MCF 10A (cell line): Measurements from ENCODE around the gene DPP6. TPM values are rescaled to one million over a fixed set of nuclear protein-coding genes. Genes with fewer than 3 reads are reported as not detected.

Source experiments
- BruUV-seq: library from RNA; stranded (reverse); fragments of 400-500 nt; replicated peaks from 2 replicates; lab custom pipeline; 2021; lab: Mats Ljungman, UMichigan
- CTCF ChIA-PET: fragments of 300-600 bp; sonication (Branson Sonifier 250); formaldehyde crosslinking; extraction: SDS; loops from one replicate; lab custom pipeline; 2021; ENCODE audit warnings: antibody characterized with exemption, inconsistent platforms; lab: Yijun Ruan, JAX
- POLR2A ChIA-PET: fragments of 300-600, 350-650 bp; sonication (Branson Sonifier 250); formaldehyde crosslinking; extraction: SDS; loops from one replicate; lab custom pipeline; 2020; ENCODE audit warnings: antibody characterized with exemption, inconsistent platforms; lab: Yijun Ruan, JAX
- DNase-seq: peaks from one replicate; pipeline ENCODE4 v3.0.0-alpha.2; 2018; ENCODE audit not compliant: unreplicated experiment
- H3K27ac Mint-ChIP-seq: one replicate; pipeline ENCODE4 v1.8.0; 2022; ENCODE audit warnings: mild to moderate bottlenecking, low read depth, mixed read lengths; ENCODE audit not compliant: unreplicated experiment
- H3K27me3 Mint-ChIP-seq: one replicate; pipeline ENCODE4 v1.8.0; 2022; ENCODE audit warnings: mixed read lengths; ENCODE audit not compliant: insufficient read depth, unreplicated experiment
- H3K36me3 Mint-ChIP-seq: one replicate; pipeline ENCODE4 v1.8.0; 2022; ENCODE audit warnings: mild to moderate bottlenecking, moderate library complexity, mixed read lengths; ENCODE audit not compliant: insufficient read depth, unreplicated experiment
- H3K4me1 Mint-ChIP-seq: one replicate; pipeline ENCODE4 v1.8.0; 2022; ENCODE audit warnings: mixed read lengths; ENCODE audit not compliant: insufficient read depth, unreplicated experiment
- H3K4me3 Mint-ChIP-seq: one replicate; pipeline ENCODE4 v1.8.0; 2022; ENCODE audit warnings: mild to moderate bottlenecking, moderate library complexity, mixed read lengths; ENCODE audit not compliant: unreplicated experiment
- H3K9me3 Mint-ChIP-seq: one replicate; pipeline ENCODE4 v1.8.0; 2022; ENCODE audit warnings: mixed read lengths; ENCODE audit not compliant: unreplicated experiment
- intact Hi-C: fragments of 100-400 bp; cut with micrococcal nuclease; formaldehyde crosslinking; loops from 2 replicates; pipeline ENCODE4 v1.14.1; 2022
- total RNA-seq: library from RNA; stranded (reverse); gene quantifications from 2 replicates; pipeline ENCODE4 v1.2.3, GENCODE V29; 2022
- TF ChIP-seq, protein P1 (sequence below): fragments of 200-600 bp; IDR thresholded peaks from one replicate; pipeline ENCODE4 v1.8.0; 2022; ENCODE audit warnings: antibody characterized with exemption, mild to moderate bottlenecking; ENCODE audit not compliant: unreplicated experiment

DPP6 gene
- total RNA-seq, 1 experiment from 2014 or later = not detected

GRCh38 chr7:154343778-154344412 lies 291.7 kb downstream of the DPP6 start:
- TF ChIP-seq, protein P1, sequence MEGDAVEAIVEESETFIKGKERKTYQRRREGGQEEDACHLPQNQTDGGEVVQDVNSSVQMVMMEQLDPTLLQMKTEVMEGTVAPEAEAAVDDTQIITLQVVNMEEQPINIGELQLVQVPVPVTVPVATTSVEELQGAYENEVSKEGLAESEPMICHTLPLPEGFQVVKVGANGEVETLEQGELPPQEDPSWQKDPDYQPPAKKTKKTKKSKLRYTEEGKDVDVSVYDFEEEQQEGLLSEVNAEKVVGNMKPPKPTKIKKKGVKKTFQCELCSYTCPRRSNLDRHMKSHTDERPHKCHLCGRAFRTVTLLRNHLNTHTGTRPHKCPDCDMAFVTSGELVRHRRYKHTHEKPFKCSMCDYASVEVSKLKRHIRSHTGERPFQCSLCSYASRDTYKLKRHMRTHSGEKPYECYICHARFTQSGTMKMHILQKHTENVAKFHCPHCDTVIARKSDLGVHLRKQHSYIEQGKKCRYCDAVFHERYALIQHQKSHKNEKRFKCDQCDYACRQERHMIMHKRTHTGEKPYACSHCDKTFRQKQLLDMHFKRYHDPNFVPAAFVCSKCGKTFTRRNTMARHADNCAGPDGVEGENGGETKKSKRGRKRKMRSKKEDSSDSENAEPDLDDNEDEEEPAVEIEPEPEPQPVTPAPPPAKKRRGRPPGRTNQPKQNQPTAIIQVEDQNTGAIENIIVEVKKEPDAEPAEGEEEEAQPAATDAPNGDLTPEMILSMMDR = no peak
- Mint-ChIP-seq H3K36me3 (peaks cover 4% of the 10 kb centered on the region), H3K4me3 (no peak overlapping the region), H3K27ac (no peak overlapping the region), H3K27me3 (no peaks in the 10 kb centered on the region), H3K9me3 (peaks cover 14% of the 10 kb centered on the region), H3K4me1 (no peaks in the 10 kb centered on the region)
- intact Hi-C loops = no loop called here
- CTCF ChIA-PET = interaction anchor here (0.7 to 1.6 kb wide), 2 partner anchors 15 to 27 kb away, joined by 4 read pairs; no protein-coding TSS in a partner anchor
- POLR2A ChIA-PET = no interaction called here
- DNase-seq = no peak
- no TSS peak for BruUV-seq

- intact Hi-C loops = no loop called here
- H3K9me3 Mint-ChIP-seq = peaks cover 16% of the 10 kb centered on the region
- CTCF ChIA-PET = no interaction called here
Measured at GRCh38 chr7:154345093-154345492, 292.9 kb downstream of the DPP6 start.

DNA sequence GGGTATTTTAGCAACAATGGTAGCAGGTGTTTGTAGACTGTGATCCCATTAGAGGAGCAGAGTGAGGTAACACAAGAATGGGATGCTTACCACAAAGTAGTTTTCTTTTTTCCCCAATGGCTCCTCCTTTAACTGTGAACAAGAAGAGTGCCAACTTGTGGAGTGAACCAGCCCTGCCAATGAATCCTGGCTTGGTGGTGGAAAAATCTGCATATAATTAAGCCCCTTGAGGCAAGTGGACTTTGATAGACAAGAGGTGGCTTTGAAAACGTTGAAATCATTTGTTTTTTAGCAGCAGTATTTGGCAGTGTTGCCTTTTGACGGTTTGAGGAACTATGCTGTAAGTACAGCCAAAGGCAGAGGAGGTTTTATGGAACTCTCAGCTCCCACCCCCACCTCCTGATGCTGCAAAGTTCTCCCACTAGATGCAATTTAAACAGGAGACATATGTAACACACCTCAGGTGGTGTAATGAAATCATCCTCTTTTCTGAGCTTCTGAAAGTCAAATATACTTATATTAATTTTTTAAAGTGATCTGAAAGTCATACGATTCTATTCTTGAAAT lies 295.6 kb downstream of the DPP6 start:
- H3K27me3 Mint-ChIP-seq = no peaks in the 10 kb centered on the region
- no peak overlapping the region for H3K4me3 Mint-ChIP-seq
- CTCF ChIA-PET = no interaction called here
- no TSS peak for BruUV-seq
- DNase-seq = no peak
- no peaks in the 10 kb centered on the region for H3K4me1 Mint-ChIP-seq
- peaks cover 25% of the 10 kb centered on the region for H3K9me3 Mint-ChIP-seq
- H3K36me3 Mint-ChIP-seq = peaks cover 4% of the 10 kb centered on the region
- TF ChIP-seq, protein P1 = no peak
- intact Hi-C loops = no loop called here
- POLR2A ChIA-PET = no interaction called here
- H3K27ac Mint-ChIP-seq = no peak overlapping the region

More at GRCh38 chr7:154345093-154345492, 292.9 kb downstream of the DPP6 start:
- TF ChIP-seq, protein P1 = no peak
- no peak for DNase-seq
- Mint-ChIP-seq H3K4me3 (no peak overlapping the region), H3K36me3 (peaks cover 4% of the 10 kb centered on the region), H3K27ac (no peak overlapping the region), H3K4me1 (no peaks in the 10 kb centered on the region), H3K27me3 (no peaks in the 10 kb centered on the region)
- BruUV-seq = no TSS peak
- POLR2A ChIA-PET = no interaction called here

DNA sequence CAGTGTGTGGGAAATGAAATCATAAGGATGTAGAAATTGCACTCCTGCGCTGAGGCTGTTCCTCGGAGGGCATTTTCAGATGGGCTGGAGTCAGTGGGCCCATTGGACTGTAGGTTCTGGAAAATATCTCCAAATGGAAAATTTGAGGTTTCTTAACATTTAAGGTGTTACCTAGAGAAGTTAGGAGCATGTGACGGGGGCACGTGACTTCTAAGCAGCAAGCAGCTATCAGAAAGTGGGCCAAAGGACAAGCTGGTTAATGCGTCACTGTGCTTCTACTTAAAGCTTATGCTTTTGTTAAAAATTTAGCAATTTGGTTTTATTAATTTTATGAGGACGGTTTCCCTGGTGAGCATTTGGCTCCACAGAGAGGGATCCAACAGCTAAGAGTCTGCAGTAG lies 298.7 kb downstream of the DPP6 start:
- DNase-seq = no peak
- peaks cover 15% of the 10 kb centered on the region for H3K9me3 Mint-ChIP-seq
- ChIA-PET POLR2A (interaction anchor here (1.0 kb wide), 1 partner anchor 13 kb away, joined by 3 read pairs; no protein-coding TSS in a partner anchor), CTCF (interaction anchor here (0.6 kb wide), 1 partner anchor 445 kb away, joined by 3 read pairs; no protein-coding TSS in a partner anchor)
- no peak overlapping the region for H3K4me3 Mint-ChIP-seq
- H3K27ac Mint-ChIP-seq = no peak overlapping the region
- TF ChIP-seq, protein P1 = no peak
- intact Hi-C loops = no loop called here
- H3K4me1 Mint-ChIP-seq = no peaks in the 10 kb centered on the region
- no peaks in the 10 kb centered on the region for H3K36me3 Mint-ChIP-seq
- H3K27me3 Mint-ChIP-seq = no peaks in the 10 kb centered on the region
- BruUV-seq = no TSS peak
